Measurements from ENCODE around the gene MCU.
"Not testable (repeated sequence)": the region's sequence is repeated elsewhere in the genome, so short reads cannot be mapped to it uniquely, and the experiment has no call there.

The MCU gene

DNA sequence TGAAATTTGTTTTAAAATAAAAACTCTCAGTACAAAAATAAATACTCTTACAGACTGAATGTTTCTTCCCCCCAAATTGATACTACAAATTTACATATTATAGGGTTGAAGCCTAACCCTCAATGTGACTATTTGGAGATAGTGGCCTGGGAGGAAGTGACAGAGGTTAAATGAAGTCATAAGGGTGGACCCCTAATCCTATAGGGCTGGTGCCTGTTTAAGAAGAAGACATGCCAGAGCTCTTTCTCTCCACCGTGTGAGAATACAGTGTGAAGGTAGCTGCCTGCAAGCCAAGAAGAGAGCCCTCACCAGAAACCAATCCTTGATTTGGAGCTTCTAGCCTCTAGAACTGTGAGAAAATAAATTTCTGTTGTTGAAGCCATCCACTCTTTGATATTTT lies 67.6 kb downstream of the MCU start:
- no peak for DNase-seq (ENCODE audit: low read depth in 2 of 3, low spot score in 2 of 3)

DNA sequence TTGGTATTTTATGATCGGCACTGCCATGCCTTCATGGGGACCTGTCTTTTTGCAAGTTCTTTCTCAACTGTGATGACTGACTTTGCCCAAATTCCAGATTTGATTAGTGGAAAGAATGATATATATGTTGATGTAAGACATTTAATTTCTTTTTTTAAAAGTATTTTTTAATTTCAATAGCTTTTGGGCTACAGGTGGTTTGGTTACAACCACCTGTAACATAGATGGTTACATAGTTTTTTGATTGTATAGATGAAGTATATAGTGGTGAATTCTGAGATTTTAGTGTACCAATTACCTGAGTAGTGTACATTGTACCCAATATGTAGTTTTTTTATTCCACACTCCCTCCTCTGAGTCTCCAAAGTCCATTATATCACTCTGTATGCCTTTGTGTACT lies 69.6 kb downstream of the MCU start:
- no peak for DNase-seq (ENCODE audit: low read depth in 2 of 3, low spot score in 2 of 3)

DNA sequence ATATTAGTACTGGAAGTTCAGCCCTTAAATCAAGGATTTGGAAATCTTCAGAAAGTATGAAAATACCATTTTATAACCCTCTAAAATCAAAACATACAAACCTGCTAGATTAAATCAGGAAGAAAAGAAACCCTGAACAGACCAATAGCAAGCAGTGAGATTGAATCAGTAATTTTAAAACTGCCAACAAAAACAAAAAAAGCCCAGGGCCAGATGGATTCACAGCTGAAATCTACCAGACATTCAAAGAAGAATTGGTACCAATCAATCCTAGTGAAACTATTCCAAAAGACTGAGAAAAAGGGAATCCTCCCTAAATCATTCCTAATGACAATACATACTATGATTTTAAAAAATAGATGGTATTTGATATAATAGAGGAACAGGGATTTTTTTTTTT lies 70.1 kb downstream of the MCU start:
- DNase-seq (ENCODE audit: low read depth in 2 of 3, low spot score in 2 of 3) = no peak

DNA sequence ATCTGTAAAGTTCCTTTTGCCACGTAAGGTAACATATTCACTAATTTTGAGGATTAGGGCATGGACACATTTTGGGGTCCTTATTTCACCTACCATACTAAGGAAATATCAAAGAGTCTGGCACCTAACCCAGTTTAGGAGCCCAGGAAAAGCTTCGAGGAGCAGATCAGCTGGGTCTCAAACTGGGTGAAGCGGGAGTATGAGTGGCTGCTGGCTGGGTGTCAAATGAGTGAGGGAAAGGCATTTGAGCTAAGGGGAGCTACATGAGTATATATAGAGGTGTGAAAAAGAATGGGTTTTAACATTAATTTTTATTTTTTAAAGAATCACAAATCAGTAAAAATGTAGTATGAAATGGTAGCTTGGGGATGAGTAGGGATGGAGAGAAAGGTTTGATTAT lies 71.3 kb downstream of the MCU start:
- DNase-seq (ENCODE audit: low read depth in 2 of 3, low spot score in 2 of 3) = no peak

GRCh38 chr10:72764151-72764550 lies 72.2 kb downstream of the MCU start:
- DNase-seq (ENCODE audit: low read depth in 2 of 3, low spot score in 2 of 3) = no peak

- DNase-seq (ENCODE audit: low read depth in 2 of 3, low spot score in 2 of 3) = no peak
Measured at GRCh38 chr10:72765051-72765745, 73.3 kb downstream of the MCU start.

- not testable (repeated sequence) for DNase-seq (ENCODE audit: low read depth in 2 of 3, low spot score in 2 of 3)
Measured at GRCh38 chr10:72771195-72771594, 79.3 kb downstream of the MCU start.

GRCh38 chr10:72772031-72772430 lies 80.1 kb downstream of the MCU start:
- no peak for DNase-seq (ENCODE audit: low read depth in 2 of 3, low spot score in 2 of 3)

DNA sequence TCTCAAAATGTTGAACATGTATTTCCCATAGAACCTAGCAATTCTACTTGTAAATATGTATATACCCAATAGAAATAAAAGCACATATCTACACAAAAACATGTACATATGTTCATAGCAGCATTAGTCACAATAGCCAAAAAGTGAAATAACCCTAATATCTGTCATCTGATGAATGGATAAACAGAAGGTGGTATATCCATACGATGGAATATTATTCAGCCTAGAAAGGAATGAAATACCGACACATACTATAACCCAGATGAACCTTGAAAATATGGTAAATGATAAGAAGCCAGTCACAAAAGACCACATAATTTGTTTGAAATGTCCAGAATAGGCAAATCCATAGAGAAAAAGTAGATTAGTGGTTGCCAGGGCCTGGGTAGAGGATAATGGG lies 87.9 kb downstream of the MCU start:
- DNase-seq (ENCODE audit: low read depth in 2 of 3, low spot score in 2 of 3) = no peak

- DNase-seq (ENCODE audit: low read depth in 2 of 3, low spot score in 2 of 3) = no peak
Measured at GRCh38 chr10:72782649-72783330, 90.8 kb downstream of the MCU start.

DNA sequence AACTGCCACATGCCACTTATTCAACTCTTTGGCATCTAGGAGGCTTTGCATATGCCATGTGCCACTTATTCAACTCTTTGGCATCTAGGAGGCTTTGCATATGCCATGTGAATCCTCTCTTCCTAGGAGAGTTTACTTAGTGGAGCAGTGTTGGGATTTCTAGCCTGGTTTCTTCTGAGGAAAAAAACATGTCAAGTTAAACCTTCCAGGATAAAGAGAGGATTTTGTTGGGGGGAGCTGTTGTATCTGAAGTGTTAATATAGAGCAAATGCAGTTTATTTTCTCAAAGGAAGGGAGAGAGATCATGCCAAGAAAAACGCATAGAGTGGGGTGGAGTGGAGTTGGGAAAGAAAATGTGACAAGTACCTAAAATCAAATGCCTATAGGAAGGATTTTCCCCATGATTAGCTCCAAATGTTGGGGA lies 91.5 kb downstream of the MCU start:
- no peak for DNase-seq (ENCODE audit: low read depth in 2 of 3, low spot score in 2 of 3)

DNA sequence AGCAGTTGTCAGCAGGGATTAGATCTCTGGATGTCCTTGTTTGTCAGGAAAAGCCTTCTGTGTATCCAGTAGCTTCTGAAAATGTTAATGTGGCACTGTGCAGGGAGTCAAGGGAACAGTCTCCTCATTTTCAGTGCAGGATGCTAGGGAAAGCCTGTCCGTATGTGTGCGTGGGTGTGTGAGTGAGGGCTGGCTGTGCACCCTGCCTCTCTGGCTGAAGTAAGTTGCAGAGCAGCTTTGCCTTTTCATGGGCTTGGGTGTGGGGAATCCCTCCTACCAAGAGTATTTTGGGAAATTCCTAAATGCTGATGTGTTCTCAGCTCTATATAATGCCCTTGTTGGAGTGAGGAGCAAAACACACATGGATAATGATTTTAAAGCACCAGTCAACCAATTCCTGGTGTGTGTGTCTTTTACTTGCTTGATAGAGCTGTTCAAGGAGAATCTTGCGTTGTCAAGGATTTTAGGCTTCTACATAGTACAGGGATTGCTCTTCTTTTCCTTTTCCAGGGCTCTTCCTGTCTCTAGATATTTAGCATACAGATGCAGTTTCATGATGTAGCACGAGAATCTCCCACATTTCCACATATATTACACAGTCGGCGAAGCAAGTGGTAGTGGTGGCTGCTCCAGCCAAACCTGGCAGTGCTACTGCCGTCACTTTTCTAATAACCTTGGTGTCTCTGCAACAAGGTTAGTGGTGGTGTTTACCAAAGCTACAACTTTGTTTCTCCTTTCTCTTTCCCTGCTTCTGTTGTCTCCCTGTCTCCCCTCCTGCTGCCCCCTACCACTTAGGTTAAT lies 92.8 kb downstream of the MCU start:
- no peak for DNase-seq (ENCODE audit: low read depth in 2 of 3, low spot score in 2 of 3)

GRCh38 chr10:72785409-72785808 lies 93.5 kb downstream of the MCU start:
- DNase-seq (ENCODE audit: low read depth in 2 of 3, low spot score in 2 of 3) = no peak

- DNase-seq (ENCODE audit: low read depth in 2 of 3, low spot score in 2 of 3) = no peak
Measured at GRCh38 chr10:72790216-72790990, 98.5 kb downstream of the MCU start.

DNA sequence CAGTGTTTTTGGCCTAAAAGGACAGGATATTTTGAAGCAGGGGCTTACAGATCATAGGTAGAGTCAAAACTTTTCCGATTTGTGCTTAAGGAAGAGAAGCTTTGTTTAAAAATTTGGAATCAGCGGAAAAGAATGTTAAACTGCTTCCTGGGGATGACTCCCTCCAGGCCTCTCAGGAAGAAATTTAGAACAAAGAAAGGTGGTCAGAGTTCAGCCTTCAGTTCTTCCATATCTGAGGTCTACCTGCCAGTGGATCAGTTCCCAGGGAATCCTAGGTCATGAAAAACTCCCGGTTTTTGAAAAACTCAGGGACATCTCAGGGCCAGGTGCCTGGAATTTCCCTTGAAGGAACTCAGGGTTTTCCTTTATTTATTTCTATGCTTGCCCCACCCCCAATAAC lies 100.3 kb downstream of the MCU start:
- no peak for DNase-seq (ENCODE audit: low read depth in 2 of 3, low spot score in 2 of 3)

DNA sequence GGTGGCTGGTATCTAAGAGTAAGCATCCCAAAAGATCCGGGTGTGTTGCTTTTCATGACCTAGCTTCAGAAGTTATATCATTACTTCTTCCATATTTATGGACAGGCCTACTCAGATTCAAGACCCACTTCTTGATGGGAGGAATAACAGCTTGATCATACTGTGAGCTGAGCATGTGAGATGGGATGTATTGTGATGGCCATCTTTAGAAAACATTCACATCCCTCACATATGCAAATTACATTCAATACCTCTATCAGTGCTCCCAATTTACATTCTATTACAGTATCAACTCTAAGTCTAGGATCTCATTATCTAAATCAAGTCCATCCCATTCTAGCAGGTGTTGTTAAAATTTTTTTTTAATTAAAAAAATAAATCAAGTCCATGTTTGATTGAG lies 101.8 kb downstream of the MCU start:
- no peak for DNase-seq (ENCODE audit: low read depth in 2 of 3, low spot score in 2 of 3)

DNA sequence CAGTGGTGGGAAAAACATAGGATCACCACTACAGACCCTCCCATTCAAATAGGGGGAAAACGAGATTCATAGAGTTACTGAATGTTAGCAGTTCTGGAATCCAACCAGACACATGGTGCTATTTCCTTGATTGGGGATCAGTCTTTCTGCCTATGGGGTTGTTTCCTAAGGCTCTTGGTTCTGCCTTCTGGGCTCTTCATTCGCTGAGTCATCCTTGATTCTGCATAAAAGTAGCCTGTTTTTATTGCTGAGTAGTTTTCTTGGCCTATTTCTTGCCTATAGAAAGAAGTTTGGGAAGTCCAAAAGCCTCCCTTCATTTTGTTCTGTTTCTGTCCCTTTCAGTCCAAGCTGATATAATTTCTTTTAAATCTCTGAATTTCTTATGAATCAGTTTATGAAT lies 102.3 kb downstream of the MCU start:
- no peak for DNase-seq (ENCODE audit: low read depth in 2 of 3, low spot score in 2 of 3)

DNA sequence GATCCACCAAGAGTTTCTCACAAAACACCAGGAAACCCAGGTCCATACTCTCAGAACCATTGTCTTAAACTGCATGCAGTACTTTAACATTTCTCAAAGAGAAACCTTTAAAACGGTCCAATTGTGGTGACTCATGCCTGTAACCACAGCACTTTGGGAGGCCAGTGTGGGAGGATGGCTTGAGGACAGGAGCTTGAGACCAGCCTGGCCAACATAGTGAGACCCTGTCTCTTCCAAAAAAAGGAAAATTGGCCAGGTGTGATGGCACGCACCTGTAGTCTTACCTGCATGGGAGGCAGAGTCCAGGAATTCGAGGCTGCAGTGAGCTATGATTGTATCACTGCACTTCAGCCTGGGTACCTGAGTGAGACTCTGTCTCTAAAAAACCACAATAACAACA lies 104.1 kb downstream of the MCU start:
- no peak for DNase-seq (ENCODE audit: low read depth in 2 of 3, low spot score in 2 of 3)

DNA sequence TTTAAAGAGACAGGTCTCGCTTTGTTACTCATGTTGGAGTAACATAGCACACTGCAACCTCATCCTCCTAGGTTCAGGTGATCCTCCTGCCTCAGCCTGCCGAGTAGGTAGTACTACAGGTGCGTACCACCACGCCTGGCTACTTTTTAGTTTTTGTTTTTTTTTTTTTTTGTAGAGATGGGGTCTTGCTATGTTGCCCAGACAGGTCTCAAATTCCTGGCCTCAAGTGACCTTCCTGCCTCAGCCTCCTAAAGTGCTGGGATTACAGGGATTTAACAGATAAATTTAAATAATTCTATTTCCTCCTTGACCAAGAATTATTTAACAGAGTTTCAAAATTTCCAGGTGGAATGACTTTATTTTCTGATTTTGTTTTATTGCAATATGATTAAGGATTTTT lies 104.6 kb downstream of the MCU start:
- no peak for DNase-seq (ENCODE audit: low read depth in 2 of 3, low spot score in 2 of 3)

GRCh38 chr10:72800000-72800740 lies 108.2 kb downstream of the MCU start:
- no peak for DNase-seq (ENCODE audit: low read depth in 2 of 3, low spot score in 2 of 3)

DNA sequence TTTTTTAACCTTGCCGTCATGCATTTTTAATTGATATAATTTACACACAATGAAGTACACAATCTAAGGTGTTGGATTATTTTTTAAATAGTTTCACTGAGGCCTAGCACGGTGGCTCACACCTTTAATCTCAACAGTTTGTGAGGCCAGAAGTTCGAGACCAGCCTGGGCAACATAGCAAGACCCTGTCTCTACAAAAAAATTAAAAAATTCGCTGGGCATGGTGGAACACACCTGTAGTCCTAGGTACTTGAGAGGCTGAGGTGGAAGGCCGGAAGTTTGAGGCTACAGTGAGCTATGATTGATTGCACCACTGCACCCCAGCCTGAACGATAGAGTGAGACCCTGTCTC lies 108.8 kb downstream of the MCU start:
- no peak for DNase-seq (ENCODE audit: low read depth in 2 of 3, low spot score in 2 of 3)
